Endodermal cell (in vitro differentiated cells): ENCODE data around the gene ANKK1. TPM values are rescaled to one million over a fixed set of nuclear protein-coding genes. Genes with fewer than 3 reads are reported as not detected.

Experiments
- DNase-seq: peaks from one replicate; pipeline ENCODE4 v3.0.0-alpha.2; 2017
- H3K27ac ChIP-seq: 2 replicates; pipeline ENCODE4 v1.5.1; 2013; ENCODE audit warnings: mild to moderate bottlenecking, low read depth, low read length, moderate library complexity
- H3K27me3 ChIP-seq: 2 replicates; pipeline ENCODE4 v1.6.1; 2013; ENCODE audit warnings: mild to moderate bottlenecking, low read length, moderate library complexity; ENCODE audit not compliant: insufficient read depth, control insufficient read depth, poor library complexity, severe bottlenecking
- H3K36me3 ChIP-seq: 2 replicates; pipeline ENCODE4 v1.7.0; 2013; ENCODE audit warnings: mild to moderate bottlenecking, low read length, moderate library complexity; ENCODE audit not compliant: control insufficient read depth, insufficient read depth
- H3K4me1 ChIP-seq: one replicate; pipeline ENCODE4 v1.7.0; 2013; ENCODE audit warnings: low read length; ENCODE audit not compliant: control insufficient read depth, insufficient read depth
- H3K4me3 ChIP-seq: 2 replicates; pipeline ENCODE4 v1.5.1; 2013; ENCODE audit warnings: mild to moderate bottlenecking, low read length, moderate library complexity
- H3K9ac ChIP-seq: 2 replicates; pipeline ENCODE4 v1.6.1; 2013; ENCODE audit warnings: mild to moderate bottlenecking, low read length, moderate library complexity; ENCODE audit not compliant: poor library complexity, severe bottlenecking; ENCODE audit errors: extremely low read depth
- H3K9me3 ChIP-seq: 2 replicates; pipeline ENCODE4 v1.6.1; 2013; ENCODE audit warnings: mild to moderate bottlenecking, low read length, moderate library complexity; ENCODE audit not compliant: control insufficient read depth
- H3K27ac Mint-ChIP-seq: 2 replicates; pipeline ENCODE4 v1.8.0; 2020; ENCODE audit warnings: mixed read lengths
- H3K27me3 Mint-ChIP-seq: 2 replicates; pipeline ENCODE4 v1.8.0; 2021; ENCODE audit warnings: mild to moderate bottlenecking, mixed read lengths; ENCODE audit not compliant: insufficient read depth
- H3K36me3 Mint-ChIP-seq: 2 replicates; pipeline ENCODE4 v1.8.0; 2020; ENCODE audit warnings: low read depth, mixed read lengths
- H3K4me1 Mint-ChIP-seq: 2 replicates; pipeline ENCODE4 v1.8.0; 2020; ENCODE audit warnings: mixed read lengths
- H3K4me3 Mint-ChIP-seq: 2 replicates; pipeline ENCODE4 v1.8.0; 2020; ENCODE audit warnings: mild to moderate bottlenecking, moderate library complexity, mixed read lengths
- H3K9me3 Mint-ChIP-seq: 2 replicates; pipeline ENCODE4 v1.8.0; 2020; ENCODE audit warnings: mild to moderate bottlenecking, mixed read lengths
- WGBS, 2 experiments: methylation state at CpG; one replicate each; pipeline versions ENCODE4 v1.1.5 to v1.1.7; 2013; ENCODE audit warnings: missing lambda C conversion rate in 2 of 2, mixed read lengths in 1 of 2; ENCODE audit not compliant: insufficient coverage in 1 of 2, insufficient read length in 1 of 2; 5-methylcytosine and 5-hydroxymethylcytosine counted together
- microRNA-seq: library from miRNA; unstranded; fragments of <30 nt; microRNA quantifications from one replicate; pipeline ENCODE4 v1.2.0, GENCODE V29; 2020; ENCODE audit warnings: borderline microRNAs expressed
- total RNA-seq, 2 donors: library from RNA; stranded (reverse); fragmentation: NEBNext Ultra II Directional in 1 of 2; extraction: Animal tissue kit (Norgen Biotek cat#: 25700) in 1 of 2; gene quantifications; 2 replicates in 1 of 2; 3 replicates in 1 of 2; pipeline ENCODE4 v1.2.1, GENCODE V29; 2021
- TF ChIP-seq, protein P1 (sequence below): fragments of 200-600 bp; sonication (generic); conservative IDR thresholded peaks from 2 replicates; pipeline ENCODE4 v1.5.0; 2021; ENCODE audit warnings: antibody characterized with exemption, mild to moderate bottlenecking

The ANKK1 gene
- total RNA-seq, 2 donors from 2014 or later = not detected

GRCh38 chr11:113449743-113450142 lies 62.2 kb downstream of the ANKK1 start:
- 93 to 94% methylated on average over 4 to 6 of the region's 6 CpGs for WGBS, 2 experiments
- H3K9me3 Mint-ChIP-seq = no peaks in the 10 kb centered on the region
- peaks cover 8% of the 10 kb centered on the region for H3K4me1 ChIP-seq
- peaks cover 21% of the 10 kb centered on the region for H3K27me3 Mint-ChIP-seq
- DNase-seq = no peak
- no peaks in the 10 kb centered on the region for H3K27me3 ChIP-seq
- no peaks in the 10 kb centered on the region for H3K36me3 ChIP-seq
- no peak overlapping the region for H3K27ac Mint-ChIP-seq
- TF ChIP-seq, protein P1, sequence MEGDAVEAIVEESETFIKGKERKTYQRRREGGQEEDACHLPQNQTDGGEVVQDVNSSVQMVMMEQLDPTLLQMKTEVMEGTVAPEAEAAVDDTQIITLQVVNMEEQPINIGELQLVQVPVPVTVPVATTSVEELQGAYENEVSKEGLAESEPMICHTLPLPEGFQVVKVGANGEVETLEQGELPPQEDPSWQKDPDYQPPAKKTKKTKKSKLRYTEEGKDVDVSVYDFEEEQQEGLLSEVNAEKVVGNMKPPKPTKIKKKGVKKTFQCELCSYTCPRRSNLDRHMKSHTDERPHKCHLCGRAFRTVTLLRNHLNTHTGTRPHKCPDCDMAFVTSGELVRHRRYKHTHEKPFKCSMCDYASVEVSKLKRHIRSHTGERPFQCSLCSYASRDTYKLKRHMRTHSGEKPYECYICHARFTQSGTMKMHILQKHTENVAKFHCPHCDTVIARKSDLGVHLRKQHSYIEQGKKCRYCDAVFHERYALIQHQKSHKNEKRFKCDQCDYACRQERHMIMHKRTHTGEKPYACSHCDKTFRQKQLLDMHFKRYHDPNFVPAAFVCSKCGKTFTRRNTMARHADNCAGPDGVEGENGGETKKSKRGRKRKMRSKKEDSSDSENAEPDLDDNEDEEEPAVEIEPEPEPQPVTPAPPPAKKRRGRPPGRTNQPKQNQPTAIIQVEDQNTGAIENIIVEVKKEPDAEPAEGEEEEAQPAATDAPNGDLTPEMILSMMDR = no peak
- H3K36me3 Mint-ChIP-seq = no peaks in the 10 kb centered on the region
- no peak overlapping the region for H3K9ac ChIP-seq
- no peak overlapping the region for H3K4me3 Mint-ChIP-seq
- no peak overlapping the region for H3K27ac ChIP-seq
- no peaks in the 10 kb centered on the region for H3K9me3 ChIP-seq
- no peak overlapping the region for H3K4me3 ChIP-seq
- peaks cover 13% of the 10 kb centered on the region for H3K4me1 Mint-ChIP-seq

Small RNA genes within 50 kb of the gene (microRNA-seq; reads per million reads assigned to microRNA genes)
- gene MIR4301 = not detected

Other genes with a start within 250 kb of the ANKK1 start
- gene TTC12, start 73.2 kb upstream of the ANKK1 start, total RNA-seq = 10 to 100 TPM; 19.5 to 26.7 TPM
- 1 to 10 TPM in 1 of 2 donors, under 1 TPM in 1; 0.35 to 2.1 TPM for gene DRD2, start 87.6 kb downstream of the ANKK1 start, total RNA-seq